T-helper 9 cell (primary cell): ENCODE results near the gene HOXC6.
A peak's percentile ranks its signal among the peaks of the same experiment; 100 is the strongest.

Experiments
- DNase-seq: peaks from one replicate; pipeline ENCODE4 v3.0.0-alpha.2; 2020
- total RNA-seq, 2 donors: gene quantifications; one replicate each; lab custom pipeline; 2026; lab: John Stamatoyannopoulos, UW

The HOXC6 gene
- 0 reads per million in 2 donors for total RNA-seq

DNA sequence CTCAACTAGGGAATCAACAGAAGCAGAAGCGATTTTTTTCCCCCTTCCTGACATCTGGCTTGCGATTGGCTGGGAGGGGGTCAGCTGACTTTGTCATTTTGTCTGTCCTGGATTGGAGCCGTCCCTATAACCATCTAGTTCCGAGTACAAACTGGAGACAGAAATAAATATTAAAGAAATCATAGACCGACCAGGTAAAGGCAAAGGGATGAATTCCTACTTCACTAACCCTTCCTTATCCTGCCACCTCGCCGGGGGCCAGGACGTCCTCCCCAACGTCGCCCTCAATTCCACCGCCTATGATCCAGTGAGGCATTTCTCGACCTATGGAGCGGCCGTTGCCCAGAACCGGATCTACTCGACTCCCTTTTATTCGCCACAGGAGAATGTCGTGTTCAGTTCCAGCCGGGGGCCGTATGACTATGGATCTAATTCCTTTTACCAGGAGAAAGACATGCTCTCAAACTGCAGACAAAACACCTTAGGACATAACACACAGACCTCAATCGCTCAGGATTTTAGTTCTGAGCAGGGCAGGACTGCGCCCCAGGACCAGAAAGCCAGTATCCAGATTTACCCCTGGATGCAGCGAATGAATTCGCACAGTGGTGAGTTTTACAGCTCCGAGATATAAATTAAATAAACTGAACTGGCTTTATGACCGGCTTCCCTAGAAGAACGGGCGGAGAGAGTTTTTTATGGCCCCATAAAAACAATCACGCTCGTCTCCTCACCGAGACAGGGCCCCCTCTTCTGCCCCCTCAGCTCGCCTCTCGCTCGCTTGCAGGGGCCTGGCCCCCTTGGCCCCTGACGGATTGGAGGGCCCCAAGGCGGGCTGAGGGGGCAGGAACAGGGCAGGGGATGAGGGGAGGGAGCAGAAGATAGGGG lies at the start of gene HOXC6:
HOXC6 (plus strand) TSS at position 127 of the 888 bp plus-strand sequence; CDS start at position 209, 82 bp downstream.
- DNase-seq = no peak

DNA sequence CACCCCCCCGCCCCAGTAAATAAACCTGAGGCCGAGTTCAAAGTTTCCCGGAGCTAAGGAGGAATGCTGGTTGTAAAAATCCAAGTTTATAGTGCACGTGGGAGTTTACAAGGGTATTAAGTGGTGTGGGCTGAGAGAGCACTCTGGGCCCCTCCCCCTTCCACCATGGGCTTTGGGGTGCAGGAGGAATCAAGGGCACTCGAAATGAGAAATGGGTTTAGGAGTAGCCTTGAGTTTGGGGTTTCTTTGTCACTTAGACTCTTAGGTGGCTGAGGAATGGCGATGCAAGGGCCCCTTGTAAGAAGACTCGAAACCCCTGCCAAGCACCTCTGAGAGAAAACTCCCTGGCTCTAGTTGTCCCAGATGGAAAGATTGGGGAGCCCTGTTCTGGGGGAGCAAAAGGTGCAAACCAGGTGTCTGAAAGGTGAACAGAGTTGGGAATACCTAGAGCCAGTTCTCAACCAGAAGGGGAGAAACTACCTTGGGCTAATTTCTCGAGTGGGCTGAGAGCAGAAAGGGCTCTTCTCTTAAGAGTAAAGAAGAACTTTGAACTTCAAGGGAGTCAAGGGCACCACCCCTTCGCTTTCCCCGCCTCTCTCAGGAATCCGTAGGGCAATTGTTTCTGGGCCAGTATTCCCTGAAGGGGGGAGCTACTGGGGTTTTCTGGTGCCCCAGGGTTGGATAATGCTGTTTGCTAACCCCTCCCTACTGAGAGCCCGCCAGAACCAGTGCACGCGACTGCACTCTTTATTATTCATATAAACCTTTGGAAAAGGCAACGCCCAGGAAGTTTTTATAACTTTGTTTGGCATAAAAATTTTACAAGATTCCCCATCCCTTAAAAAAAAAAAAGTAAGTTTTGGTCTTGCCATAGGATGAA lies 49.5 kb upstream of the HOXC6 start:
- no peak for DNase-seq

DNA sequence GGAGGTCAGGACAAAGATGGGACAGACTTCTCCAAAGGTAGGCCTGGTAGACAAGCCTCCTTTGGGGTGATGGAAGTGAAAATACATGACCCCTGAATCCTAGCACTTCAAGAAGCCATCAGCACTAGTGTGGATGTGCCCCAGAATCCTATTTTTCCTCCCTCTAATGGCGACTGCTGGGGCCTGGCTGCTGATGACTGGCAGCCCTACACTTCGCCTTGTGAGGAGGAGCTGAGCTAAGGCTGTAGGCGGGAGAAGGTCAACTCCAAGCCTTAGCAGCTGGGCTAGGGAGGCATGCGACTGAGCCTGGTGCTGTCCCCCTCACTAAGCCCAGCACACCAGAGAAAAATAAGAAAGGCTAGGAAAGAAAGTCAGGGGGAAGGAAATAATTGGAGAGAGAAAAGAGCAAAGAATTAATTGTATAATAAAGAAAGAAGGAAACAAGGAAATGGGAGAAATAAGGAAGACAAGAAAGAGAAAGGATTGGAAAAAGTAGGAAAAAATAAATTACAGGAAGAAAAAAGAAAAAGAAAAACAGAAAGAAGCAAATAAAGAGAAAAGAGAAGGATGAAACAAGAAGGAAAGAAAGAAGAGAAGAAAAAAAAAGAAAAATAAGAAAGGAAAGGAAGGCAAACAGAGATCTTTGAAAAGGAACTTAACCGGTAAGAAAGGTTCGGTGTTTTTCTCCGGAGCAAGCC lies 48.0 kb upstream of the HOXC6 start:
- no peak for DNase-seq

DNA sequence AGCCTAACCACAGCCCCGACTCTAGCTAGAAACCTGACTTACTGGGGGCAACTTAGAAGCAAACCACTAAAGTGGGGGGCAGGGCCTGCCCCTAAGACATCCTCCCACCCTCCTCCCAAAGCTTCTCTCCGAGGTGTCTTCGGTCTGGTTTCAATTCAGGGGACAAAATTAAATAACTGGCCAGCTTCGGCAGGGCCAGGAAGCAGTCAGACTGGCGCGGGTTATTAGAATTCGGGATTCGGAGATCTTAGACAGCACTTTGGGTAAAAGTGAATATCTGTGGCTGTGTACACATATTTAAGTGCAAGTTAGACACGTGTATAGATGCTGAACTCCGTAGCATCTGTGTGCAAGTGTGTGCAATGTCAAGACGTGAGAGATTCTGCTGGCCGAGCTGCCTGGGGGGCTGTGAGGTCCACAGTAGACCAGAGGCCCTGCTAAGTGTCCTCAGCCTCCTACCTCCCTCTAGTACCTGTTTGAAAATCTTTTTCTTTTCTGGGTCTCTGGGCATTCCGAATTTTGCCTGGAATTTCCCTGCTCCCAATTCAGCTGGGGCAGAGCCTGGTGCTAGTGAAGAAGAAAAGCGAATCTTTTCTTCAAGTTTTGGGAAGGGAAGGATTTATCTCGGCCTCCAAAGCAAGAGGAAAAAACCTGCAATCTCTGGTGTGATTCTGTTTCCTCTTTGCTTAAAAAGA lies 47.3 kb upstream of the HOXC6 start:
- no peak for DNase-seq

DNA sequence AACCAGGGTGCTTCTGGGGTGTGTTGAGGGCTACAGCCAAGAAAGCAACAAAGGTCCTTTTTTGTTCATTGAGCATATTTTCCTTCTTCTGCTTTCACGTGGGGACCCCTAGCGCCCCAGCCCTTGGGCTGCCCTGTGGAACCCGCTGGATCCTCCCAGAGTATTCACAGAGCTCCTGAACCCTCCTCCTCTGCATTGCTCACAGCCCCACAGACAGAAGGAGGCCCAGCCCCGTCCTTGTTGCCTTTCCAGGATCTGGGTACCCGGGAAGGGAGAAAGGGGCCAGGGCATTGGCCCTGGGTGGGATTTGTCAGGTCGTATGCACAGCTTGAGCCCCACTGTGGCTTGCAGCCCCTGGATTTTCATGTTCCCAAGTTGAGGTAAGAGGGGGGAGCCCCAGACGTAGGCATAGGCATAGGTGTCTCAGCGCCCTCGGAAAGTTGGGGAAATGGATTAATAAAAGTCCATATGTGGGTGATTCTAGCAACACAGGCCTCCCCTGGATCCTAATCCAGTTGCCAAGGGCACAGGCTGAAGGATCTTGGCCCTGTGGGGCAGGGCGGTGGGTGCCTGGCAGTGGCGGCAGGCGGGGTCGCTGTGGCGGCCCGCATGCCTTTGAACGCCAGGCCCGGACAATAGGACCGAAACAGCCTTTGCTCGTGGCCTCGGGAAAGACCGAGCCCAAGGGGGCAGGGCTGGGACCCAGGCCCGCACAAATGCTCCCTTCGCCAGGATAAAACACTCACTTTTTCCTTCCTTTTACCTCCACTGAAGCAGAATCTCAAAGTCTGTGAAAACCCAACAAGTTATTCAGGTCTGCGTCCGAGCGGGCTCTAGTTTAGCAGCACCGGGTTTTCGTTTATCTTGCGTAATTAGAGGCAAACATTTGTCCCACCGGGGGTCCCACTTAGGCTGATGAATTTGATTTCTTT lies 46.3 kb upstream of the HOXC6 start:
- DNase-seq = no peak

DNA sequence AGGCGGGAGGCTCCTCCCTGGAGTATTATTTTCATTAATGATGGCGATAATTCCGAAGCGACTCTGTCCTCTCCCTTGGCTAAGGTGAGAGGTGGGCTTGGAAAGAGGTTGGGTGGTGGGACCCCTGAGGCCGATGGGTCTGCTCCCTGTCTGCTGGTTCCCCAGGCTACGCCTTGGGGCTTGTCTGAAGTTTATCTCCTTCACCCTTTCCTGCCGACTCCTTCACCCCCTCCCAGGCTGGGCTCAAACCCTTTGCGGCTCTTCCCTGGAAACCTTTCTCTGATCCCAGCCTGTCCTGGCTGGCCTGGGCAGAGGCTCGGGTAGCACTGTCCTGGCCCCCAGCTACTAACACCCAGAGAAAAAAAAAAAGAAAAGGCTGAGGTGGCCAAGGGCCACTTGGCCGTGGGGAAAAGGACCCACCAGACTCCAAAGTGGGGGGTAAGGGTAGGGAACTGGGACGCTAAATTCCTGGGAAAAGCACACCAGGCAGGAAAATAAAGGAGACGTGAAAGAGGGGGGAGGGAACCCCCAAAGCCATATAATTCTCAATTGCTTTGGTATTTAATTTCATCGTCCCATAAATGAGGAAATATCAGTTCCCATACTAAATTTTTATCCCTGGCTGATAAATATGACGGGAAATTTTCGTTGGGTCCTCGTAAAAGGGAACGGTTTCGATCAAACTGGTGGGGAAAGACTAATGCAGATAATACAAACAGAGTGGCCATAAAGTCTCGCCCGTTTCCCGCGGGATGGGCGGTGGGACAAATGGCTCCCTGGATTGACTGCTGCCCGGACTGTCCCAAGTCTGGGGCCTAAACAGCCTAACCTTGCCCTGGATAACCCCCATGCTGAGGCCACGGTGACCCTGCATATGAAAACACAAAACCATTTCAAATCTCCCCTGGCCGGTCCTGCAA lies 45.3 kb upstream of the HOXC6 start:
- DNase-seq = no peak

DNA sequence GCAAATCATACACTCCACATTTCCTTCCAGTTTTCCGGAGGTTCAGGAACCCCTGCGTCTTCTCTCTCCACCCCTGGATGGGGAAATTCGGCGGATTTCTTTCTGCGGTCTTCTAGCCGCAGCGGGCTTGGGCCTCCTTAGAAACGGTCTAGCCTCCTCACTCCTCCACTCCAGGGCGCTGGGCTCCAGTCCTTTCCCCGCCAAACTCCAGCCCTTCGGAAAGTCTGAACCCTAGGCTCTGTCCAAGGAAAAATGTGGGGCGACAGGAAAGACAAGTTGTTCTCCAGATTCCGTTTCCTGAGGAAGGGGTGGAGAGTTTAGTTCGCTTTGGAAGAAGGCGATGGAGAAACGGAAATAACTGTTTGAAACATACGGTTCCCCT lies 44.7 kb upstream of the HOXC6 start:
- no peak for DNase-seq

DNA sequence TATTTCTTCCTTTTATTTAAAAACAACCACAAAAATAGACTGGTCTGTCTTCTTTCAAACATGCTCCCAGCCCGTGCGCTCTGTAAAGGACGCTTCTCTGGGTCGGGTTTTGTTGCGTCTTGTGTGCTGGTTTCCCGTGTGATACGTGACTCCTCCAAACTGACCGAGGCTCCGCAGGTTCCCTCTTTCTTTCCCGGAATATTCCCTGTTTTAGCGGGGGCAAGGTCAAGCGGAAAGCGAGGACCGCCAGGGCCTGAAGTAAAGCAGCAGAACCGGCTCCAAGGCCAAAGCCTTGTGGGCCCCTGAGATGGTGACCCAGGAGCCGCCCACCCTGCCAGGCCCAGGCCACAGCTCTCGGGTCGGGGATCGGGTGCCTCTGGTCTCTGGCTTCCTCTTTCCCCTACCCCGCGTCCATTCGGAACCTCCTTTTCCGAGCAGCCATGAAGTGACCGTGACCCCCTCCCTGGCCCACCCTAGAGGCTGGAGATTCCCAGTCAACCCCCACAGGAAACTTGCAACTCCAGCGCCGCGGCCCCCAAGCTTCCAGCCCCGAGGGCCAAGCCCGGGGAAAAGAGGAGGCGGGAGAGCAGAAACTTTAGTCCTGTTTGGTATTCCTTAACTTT lies 44.2 kb upstream of the HOXC6 start:
- DNase-seq = no peak

DNA sequence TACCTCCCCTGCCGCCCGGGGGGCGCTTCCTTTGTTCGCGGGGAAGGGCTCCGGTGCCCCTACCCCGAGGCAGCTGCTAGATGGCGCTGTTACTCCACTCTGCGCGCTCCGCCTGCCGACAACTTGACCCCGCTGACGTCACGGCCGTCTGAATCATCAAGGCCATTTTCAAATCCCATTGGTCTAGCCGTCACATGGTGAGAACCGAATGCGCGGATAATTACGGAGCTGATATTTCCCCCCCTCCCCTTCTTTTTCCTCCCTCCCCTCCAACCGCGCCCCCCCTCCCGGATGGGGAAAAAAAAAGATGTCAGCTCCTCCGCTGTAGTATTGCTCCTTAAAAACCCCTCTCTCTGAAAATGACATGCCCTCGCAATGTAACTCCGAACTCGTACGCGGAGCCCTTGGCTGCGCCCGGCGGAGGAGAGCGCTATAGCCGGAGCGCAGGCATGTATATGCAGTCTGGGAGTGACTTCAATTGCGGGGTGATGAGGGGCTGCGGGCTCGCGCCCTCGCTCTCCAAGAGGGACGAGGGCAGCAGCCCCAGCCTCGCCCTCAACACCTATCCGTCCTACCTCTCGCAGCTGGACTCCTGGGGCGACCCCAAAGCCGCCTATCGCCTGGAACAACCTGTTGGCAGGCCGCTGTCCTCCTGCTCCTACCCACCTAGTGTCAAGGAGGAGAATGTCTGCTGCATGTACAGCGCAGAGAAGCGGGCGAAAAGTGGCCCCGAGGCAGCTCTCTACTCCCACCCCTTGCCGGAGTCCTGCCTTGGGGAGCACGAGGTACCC lies 43.1 kb upstream of the HOXC6 start, which contains the start of gene HOXC10:
HOXC10 (plus strand) TSS at position 246 of the 791 bp plus-strand sequence; CDS start at position 360, 114 bp downstream.
- peak; percentile 54 for DNase-seq

DNA sequence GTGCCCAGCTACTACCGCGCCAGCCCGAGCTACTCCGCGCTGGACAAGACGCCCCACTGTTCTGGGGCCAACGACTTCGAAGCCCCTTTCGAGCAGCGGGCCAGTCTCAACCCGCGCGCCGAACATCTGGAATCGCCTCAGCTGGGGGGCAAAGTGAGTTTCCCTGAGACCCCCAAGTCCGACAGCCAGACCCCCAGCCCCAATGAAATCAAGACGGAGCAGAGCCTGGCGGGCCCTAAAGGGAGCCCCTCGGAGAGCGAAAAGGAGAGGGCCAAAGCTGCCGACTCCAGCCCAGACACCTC lies 42.6 kb upstream of the HOXC6 start:
- no peak for DNase-seq

DNA sequence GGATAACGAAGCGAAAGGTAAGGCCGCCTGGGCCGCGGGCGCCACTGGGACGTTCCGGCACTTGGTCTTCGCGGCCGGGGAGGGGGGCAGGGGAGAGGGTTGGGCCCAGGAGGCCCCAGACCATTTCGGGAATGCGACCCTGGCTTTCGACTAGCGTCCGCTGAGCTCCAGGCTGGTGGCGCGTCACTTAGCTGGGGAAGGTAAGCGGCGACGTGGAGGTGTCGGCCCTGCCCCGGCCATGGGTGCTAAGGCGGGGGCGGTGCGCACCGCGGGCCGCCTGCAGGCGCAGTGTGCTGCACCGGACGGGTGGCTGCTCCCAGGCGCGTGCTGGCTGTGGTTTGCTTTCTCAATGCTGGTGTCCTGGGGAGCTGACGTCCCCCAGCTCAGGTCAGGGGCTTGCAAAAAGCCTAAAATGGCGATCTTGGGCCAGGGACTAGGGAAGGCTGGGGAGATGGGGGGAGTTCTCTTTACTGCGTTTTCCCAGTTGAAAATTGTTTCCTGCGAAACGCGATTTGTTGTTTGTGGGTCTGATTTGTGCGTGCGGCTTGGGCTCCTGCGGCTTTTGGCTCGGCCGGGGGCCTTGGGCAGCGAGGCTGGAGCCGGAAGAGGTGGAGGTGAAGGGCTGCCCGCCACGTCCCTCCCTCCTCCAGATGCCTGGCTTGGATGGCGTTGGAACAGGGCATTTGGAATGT lies 42.1 kb upstream of the HOXC6 start:
- DNase-seq = no peak

DNA sequence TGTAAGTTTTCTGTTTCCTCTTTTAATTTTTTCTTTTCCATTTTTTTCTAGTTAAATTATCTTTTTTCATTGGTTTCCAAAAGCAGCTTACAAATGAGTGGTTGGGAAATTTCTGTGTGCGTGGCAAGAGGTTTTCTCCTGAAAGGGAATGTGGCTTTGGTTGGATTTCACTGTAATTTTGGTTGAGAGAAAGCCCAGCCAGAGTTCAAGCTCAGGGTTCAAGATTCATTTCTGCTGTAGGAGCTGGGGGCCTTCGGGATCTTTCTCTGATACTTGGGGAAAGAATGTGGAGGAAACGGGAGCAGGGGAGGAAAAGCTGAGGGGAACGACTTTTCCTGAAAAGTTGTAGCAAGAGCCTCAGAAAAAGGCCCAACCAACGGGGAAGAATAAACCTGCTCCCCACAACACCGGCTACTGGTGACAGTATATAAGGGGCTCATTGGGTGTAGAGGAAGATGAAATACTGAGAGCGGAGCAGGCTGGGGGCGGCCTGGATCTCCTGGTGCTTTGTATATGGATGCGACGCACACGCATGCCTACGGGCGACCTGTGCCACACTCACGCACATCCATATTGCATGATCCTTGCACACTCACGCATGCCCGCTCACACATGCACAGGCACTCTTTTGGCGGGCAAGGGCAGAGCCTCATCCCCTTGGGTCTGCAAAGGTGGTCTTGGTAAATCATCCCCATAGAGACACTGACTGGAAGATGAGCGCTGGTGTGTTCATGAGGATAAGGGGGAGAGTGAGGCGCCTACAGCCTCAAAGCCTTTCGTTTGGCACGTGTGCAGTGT lies 41.4 kb upstream of the HOXC6 start:
- no peak for DNase-seq

DNA sequence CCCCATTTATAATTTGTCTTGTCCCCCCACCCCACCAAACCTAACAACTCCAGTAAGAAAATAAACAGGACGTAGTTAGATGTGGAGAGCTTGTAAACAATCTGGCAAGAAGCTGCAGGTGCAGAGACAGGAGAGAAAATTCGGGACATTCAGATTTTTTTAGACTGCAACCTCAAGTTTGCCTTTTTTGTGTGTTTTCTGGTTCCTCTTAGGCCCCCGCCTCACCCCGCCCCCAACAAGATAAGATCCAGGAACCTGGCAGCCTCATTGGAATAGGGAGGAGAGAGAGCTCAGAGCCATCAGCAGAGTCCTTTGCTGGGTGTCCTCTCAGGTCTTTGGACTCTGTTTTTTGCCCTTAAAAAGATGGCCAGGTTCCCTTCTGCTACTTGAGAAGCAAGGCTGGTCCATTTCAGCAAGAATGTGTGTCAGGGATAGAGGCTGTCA lies 40.4 kb upstream of the HOXC6 start:
- no peak for DNase-seq

DNA sequence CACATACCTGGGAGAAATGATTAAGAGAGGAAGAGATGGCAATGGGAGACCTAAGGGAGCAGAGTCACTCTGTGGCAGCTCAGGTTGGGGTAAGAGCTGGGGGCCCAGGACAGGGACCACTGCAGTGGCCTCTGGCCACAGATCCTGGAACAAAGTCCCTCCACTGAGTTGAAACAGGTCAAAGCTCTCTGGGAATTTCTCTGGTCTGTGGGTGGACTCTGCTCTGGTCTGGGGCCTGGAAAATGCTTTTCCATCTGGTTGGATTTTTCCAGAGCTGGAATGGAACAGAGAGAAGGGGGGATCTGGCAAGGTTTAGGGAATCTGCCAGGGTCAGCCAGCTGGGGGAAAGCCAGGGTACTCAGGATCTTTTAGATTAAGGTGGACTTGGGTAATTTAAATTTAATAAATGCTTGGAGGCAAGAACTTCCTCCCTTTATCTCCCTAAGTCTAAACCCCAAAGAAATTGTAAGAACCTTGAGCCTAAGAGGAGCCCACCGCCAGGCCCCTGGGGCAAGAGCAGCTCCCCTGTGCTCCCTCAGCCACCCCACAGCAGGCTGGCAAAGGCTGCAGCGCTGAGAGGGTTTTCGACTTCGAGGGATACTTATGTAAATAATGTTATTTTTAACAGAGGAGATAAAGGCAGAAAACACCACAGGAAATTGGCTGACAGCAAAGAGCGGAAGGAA lies 39.6 kb upstream of the HOXC6 start:
- no peak for DNase-seq

DNA sequence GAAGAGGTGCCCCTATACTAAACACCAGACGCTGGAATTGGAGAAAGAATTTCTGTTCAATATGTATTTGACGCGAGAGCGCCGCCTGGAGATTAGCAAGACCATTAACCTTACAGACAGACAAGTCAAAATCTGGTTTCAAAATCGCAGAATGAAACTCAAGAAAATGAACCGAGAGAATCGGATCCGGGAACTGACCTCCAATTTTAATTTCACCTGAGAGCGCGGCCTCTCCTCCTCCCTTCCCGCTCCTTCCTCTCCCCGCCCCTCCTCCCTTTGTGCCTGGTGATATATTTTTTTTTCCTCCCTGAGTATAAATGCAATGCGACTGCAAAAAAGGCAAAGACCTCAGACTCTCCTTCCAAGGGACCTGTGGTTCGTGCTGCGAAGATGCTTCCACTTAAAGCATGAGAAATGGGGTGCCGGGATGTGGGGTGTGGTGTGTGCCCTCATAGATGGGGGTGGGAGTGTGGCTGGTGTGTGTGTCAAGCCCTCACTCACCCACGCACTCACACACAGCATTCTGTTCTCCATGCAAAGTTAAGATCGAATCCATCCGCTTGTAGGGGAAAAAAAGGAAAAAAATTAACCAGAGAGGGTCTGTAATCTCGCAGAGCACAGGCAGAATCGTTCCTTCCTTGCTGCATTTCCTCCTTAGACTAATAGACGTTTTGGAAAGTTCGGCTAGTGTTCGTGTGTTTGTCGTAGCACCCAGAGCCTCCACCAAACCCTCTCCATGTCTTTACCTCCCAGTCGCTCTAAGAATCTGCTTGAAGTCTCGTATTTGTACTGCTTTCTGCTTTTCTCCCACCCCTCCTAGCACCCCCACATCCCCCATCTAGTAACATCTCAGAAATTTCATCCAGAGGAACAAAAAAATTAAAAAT lies 38.8 kb upstream of the HOXC6 start:
- DNase-seq = no peak
